ENCODE measurements around the gene PLA2G15. TPM values are rescaled to one million over a fixed set of nuclear protein-coding genes. Genes with fewer than 3 reads are reported as not detected.

The PLA2G15 gene
- total RNA-seq, 1 donor: 21.7 TPM

- no peak for TF ChIP-seq CTCF (IDR thresholded peaks at IDR 0.05; ENCODE audit: insufficient read depth, low read length)
Measured at GRCh38 chr16:68231384-68232136, 13.6 kb upstream of the PLA2G15 start.

GRCh38 chr16:68232335-68232734, 12.8 kb upstream of the PLA2G15 start:
- TF ChIP-seq CTCF (IDR thresholded peaks at IDR 0.05; ENCODE audit: insufficient read depth, low read length): no peak
- no peak overlapping the region for H3K4me3 ChIP-seq (ENCODE audit: low read depth, low read length)
- no peak for DNase-seq (ENCODE audit: low read depth)

More at GRCh38 chr16:68231384-68232136, 13.6 kb upstream of the PLA2G15 start:
- H3K4me3 ChIP-seq (ENCODE audit: low read depth, low read length): no peak overlapping the region
- no peak for DNase-seq (ENCODE audit: low read depth)

GRCh38 chr16:68233085-68233834, 11.9 kb upstream of the PLA2G15 start:
- H3K4me3 ChIP-seq (ENCODE audit: low read depth, low read length): no peak overlapping the region
- DNase-seq (ENCODE audit: low read depth): no peak
- no peak for TF ChIP-seq CTCF (IDR thresholded peaks at IDR 0.05; ENCODE audit: insufficient read depth, low read length)

GRCh38 chr16:68233835-68234187, 11.4 kb upstream of the PLA2G15 start:
- no peak for DNase-seq (ENCODE audit: low read depth)
- TF ChIP-seq CTCF (IDR thresholded peaks at IDR 0.05; ENCODE audit: insufficient read depth, low read length): no peak
- H3K4me3 ChIP-seq (ENCODE audit: low read depth, low read length): no peak overlapping the region

GRCh38 chr16:68234188-68235107, 10.7 kb upstream of the PLA2G15 start:
- TF ChIP-seq CTCF (IDR thresholded peaks at IDR 0.05; ENCODE audit: insufficient read depth, low read length): no peak
- no peak for DNase-seq (ENCODE audit: low read depth)
- no peak overlapping the region for H3K4me3 ChIP-seq (ENCODE audit: low read depth, low read length)

GRCh38 chr16:68235108-68235886, 9.9 kb upstream of the PLA2G15 start:
- no peak overlapping the region for H3K4me3 ChIP-seq (ENCODE audit: low read depth, low read length)
- DNase-seq (ENCODE audit: low read depth): no peak
- no peak for TF ChIP-seq CTCF (IDR thresholded peaks at IDR 0.05; ENCODE audit: insufficient read depth, low read length)
